ENCODE measurements around the gene MIP.

GRCh38 chr12:56425940-56426438 lies 28.5 kb downstream of the MIP start:
- TF ChIP-seq, protein P1, sequence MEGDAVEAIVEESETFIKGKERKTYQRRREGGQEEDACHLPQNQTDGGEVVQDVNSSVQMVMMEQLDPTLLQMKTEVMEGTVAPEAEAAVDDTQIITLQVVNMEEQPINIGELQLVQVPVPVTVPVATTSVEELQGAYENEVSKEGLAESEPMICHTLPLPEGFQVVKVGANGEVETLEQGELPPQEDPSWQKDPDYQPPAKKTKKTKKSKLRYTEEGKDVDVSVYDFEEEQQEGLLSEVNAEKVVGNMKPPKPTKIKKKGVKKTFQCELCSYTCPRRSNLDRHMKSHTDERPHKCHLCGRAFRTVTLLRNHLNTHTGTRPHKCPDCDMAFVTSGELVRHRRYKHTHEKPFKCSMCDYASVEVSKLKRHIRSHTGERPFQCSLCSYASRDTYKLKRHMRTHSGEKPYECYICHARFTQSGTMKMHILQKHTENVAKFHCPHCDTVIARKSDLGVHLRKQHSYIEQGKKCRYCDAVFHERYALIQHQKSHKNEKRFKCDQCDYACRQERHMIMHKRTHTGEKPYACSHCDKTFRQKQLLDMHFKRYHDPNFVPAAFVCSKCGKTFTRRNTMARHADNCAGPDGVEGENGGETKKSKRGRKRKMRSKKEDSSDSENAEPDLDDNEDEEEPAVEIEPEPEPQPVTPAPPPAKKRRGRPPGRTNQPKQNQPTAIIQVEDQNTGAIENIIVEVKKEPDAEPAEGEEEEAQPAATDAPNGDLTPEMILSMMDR (IDR thresholded peaks at IDR 0.05 in 4 of 5, conservative IDR thresholded peaks at IDR 0.05 in 1 of 5): no peak
- no peak for TF ChIP-seq POLR2A (IDR thresholded peaks at IDR 0.05)

All from gastrocnemius medialis (tissue), 4 donors.